ENCODE results near the gene KLF6.

KLF6 gene

DNA sequence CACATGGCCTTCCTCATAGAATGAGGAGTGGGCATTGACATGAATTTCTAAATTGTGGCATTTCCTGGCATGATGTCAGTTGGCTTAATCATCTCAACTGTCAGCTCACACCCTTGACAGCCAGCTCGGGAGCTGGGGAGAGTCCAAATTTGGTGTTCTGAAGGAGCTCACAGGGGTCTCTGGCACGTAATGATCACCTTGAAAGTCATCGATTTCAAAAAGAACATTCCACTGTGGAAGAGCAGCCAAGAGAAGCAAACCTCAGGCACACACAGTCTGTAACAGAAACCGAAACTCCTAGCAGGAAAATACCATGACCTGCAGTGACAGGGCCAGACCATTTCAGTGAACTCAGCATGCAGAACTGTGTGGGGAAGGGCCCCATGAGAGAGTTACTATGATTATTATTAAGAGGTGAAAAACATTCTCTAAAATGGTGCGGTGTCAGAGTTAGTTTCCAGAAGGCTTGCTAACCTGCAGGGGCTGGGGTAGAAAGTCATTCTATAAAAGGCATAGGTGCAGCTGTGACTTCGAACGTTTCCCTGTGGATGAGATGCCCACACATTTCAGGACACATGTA lies 26.4 kb upstream of the KLF6 start:
- DNase-seq (ENCODE audit: low read depth, low spot score), result no peak

DNA sequence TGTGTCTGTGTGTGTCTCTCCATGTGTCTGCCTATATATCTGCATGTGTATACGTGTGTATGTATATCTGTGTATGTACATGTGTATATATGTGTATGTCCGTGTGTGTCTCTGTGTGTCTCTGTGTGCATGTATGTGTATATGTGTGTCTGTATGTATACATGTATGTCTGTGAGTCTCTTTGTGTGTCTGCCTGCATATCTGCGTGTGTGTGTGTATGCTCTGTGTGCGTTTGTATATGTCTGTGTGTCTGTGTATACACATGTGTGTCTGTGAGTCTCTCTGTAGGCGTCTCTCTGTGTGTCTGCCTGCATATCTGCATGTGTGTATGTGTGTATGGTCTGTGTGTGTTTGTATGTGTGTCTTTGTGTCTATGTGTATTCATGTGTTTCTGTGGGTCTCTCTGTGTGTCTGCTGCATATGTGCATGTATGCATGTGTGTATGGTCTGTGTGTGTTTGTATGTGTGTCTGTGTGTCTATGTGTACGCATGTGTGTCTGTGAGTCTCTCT lies 23.7 kb upstream of the KLF6 start:
- DNase-seq (ENCODE audit: low read depth, low spot score), result no peak

DNA sequence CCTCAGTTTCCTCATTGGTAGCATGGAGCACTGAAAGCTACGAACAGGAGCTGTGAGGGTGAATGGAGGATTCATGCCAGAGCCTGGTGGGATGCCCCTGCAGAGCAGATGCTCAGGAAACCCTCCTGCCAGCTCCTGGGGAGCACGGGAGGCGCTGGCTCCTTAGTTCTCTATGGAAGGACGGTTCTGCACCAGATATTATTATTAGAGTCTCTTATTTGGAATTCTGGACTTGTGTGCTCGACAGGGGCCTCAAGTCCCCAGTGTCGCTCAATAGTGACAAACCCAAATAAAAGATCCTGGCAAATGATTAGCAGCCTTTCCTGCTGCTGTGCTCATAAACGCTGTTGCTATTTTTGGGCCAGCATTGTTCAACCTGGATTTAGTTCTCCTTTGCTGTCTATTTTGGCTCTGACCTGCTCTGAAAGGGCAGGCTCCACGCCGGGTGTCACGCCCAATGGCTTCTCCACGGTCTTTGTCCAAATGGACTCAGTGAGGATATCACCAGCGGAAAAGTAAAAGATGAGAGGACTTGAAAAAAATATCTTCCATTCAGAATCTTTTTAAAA lies 23.0 kb upstream of the KLF6 start:
- no peak for DNase-seq (ENCODE audit: low read depth, low spot score)

DNA sequence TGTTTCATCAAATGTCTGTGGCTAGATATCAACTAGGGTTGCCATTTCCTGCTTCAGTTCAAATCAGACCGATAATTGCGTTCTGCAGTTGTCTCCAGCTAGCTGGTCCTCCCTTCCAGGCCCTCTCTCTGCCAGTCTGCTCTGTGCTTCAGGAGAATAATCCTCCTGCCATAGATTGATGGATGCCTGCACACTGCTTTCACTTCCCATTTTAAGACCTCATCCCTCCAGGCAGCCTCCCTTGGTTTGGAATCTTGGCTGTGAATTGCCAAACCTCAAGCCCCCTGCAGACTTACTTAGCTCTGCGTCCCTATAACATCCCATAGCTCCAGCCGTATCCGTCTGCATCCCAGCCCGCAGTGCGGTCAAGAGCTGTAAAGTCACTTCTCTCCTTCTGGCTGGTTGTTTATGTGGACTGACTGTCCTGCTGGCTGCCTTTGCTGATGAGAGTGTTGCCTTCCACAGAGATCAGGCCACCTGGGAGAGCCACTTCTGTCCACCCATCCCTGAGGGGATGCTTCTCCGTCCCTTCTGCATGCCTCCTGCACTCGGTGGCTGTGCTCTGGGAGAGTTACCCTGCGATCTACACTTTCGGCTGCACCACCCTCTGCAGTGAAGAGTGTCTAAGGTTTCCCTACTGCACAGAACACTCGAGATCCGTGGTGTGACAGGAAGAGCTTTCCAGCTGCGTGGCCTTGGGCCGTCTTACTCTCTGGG lies 22.4 kb upstream of the KLF6 start:
- DNase-seq (ENCODE audit: low read depth, low spot score), result no peak

DNA sequence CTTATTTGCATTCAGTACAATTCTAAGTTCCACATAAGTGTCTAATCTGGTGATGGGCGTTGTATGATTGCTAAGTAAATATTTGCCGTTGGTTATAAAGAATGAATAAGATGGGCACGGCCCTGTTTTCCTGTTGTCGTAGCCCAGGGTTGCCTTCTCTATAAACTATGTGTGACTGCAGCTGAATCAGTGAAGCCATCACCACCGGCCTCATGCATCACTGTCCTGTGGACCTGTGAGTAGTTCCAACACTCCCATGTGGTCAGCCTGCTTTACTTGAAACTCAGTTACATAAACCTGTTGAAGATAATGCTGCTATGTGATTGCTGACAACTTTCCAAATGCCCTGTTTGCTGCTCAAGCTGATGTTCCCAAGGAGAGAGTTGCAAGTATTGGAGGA lies 21.6 kb upstream of the KLF6 start:
- no peak for DNase-seq (ENCODE audit: low read depth, low spot score)

DNA sequence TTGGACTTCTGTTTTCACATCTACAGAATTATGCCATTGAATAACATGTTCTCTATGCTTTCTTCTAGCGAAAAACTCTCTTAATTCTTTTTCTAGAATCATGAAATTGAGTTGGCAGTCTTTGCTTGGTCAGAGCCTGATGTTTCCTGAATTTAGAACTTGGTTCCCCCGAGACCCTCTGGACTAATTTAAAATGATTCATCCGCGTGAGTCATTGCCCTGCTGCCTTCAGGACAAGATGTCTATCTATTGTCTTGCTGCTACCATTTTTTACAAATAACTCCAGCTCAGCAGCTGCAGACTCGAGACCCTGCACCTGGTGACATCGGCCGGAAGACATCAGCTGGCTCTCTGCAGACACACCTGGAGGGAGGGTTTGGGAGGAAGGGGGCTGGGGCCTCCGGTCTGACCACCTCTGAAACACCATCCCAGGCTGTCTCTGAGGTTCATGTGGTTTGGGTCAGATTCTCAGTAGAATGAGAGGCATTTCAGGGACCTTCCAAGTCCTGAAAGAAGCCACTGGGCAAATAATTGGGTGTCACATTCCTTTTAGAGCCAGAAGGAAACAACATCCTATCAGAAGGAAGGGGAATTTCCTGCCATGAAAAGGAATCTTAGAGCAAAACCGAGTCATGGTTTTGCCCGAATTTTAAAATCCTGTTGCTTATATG lies 20.9 kb upstream of the KLF6 start:
- DNase-seq (ENCODE audit: low read depth, low spot score), result no peak

DNA sequence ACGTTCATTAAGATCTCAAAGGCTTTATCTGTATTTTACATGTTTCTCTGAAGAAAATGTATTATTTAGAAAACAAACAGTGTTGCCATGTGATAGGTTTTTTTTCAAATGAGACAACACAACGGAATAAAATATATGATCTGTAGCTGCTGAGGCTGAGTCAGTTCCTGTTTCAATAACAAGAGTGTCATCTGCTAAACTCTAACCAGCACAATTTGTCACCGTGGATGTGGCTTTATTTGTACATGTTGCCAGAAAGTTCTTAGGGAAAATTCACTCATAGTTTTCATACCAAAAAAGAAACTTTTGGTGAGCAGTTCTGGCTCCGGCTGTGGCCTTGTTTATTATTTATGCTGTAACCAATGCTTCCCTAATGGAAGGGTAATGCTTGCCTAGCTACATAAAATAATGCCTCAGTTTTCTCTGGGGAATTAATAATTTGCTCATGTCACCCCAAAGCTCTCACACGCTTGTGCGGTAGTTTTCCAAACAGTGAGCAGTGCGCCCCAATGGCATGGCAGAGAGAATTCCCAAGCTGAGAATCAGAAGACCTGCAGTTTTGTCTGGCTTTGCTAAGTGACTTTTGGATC lies 20.3 kb upstream of the KLF6 start:
- no peak for DNase-seq (ENCODE audit: low read depth, low spot score)

DNA sequence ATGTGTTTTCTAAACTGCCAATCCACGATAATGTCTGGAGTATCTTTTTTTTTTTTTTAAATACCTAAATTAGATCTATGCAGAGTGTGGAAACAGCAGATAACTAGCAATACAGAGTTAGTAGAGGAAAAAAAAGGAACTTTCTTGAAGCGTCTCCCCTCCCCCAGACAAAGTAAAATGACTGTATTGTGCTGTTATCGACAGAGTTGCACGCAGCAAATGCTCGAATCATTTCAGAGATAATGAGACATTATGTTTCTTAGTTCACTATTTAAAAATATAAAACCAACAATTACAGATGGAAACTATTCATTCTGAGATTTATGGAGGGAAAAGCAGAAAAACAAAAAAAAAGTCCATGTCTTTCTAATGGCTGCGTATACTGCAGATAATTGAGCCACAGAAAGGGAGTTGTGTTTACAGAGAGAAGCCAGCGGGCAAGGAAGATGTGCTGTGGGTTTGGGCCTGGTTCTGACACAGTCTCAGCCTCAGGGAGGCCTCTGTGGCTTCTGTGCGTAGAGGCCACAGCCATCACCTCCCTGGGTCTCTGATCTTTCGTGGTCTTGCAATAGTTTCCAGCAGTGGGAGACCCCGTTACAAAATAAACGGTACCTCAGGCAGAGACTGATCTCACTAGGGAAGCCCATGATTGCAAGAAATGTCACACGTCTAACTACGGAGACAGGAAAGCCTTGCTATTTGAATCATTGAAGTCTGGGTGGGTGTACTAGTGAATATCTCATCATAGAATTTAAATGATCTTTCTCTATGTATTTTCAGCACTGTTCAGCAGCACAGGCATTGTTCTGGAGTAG lies 19.1 kb upstream of the KLF6 start:
- no peak for DNase-seq (ENCODE audit: low read depth, low spot score)

DNA sequence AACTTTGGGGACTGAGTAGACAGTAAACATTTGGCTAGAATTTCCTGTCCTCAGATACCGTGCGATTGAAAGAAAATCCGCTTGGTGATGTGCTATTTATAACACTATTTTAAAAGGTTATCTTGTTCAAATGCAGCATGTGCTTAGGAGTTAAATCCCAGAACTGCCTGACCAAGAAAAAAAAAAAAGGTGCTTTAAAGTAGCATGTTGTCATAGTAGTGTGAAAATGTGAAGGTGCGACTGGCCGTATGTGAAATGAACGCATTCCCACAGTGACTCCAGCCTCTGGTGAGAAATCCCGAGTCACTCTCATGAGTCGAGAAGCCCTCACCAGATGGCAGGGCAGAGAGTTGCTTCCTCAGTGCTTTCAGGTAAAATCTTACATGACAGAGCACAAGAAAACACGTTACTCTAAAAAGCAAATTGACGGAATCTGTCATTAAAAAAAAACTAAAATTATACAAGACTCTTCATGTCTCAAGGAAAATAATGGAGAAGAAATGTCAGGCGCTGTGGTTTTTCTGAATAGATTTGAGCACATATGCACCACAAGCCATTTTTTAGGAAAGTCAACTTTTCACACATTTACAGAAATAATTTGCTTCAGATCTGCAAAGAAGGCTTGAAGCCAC lies 18.4 kb upstream of the KLF6 start:
- no peak for DNase-seq (ENCODE audit: low read depth, low spot score)

DNA sequence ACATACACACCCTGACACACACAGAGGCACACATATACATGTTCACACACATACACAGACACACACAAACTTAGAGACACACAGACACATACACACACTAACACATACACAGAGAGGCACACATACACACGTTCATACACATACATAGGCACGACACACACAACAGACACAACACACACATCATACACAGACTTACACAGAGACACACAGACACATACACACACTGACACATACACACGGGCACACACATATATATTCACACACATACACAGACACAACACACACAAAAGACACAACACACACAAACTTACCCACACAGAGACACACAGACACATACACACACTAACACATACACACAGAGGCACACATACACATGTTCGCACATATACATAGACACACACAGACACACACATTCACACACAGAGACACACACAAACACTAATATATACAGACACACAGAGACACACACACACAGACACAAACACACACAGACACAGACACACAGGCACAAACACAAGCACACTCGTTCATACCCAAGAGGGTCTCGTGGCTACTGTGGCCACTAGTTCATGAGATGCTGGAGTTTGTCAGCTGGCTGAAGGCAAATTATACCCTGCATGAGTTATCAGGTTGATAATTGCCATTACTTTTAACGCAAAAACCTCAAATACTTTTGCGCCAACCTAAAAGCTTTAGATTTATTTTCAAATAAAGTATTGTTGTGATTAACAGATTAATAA lies 17.7 kb upstream of the KLF6 start:
- DNase-seq (ENCODE audit: low read depth, low spot score), result no peak

DNA sequence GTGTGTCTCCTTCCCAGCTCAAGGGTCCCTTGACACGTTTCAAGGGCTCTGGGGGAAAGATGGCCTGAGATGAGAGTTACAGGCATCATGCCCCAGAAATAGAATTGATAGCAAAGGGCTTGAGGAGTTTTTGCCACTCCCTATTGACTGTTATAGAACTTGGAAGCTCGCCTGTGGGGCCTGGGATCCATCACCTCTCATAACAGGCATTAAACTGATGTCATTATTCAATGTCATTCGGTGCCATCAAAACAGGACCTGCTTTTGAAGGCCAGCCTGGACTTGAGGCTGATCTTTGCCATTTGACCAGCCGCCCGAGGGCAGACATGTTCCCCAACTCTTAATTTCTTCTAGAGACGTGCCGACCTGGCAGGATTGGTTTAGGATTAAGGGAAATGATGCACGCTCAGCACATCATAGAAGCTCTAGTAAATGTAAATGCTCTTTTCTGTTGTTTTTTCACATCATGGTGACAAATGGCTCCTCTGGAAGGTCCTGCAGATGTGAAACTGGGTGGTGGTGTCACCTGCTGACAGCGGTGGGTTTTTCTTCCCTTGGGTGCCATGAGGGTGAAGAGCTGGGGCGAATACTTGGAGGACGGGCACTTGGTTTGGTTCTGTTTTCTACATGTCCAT lies 16.7 kb upstream of the KLF6 start:
- no peak for DNase-seq (ENCODE audit: low read depth, low spot score)

DNA sequence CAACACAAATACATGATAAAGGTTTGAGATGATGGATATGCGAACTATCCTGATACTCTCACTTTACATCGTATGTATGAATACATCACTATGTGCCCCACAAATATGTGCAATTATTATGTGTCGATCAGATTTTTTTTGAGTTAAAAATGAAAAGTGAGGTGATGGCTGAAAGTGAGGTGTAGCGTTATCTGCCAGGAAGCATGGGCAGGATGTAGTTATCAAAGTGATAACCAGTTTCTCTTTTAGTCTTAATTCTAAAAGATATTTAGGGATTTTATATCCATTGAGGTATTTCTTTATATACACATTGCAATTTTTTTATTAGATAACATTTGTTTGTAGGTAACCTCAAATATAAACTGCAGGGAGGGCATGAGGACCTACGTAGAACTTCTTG lies 15.6 kb upstream of the KLF6 start:
- DNase-seq (ENCODE audit: low read depth, low spot score), result no peak

DNA sequence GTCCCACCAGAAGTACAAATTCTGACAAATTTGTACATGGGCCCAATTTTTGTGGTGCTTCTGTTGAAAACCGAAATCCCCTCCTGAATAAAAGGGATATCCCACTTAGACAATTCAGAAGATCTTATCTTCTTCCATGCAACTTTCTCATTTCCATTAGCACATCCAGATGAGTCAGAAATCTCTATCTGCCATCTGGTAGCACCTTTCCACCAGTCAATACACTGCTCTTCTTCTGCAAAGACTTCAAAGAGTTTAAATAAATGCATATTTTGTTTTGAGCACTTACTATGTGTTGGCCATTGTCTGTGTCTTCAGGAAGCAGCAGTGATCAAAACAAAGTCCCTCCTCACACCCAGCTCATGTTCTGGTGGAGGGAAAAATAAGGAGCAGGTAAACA lies 12.7 kb upstream of the KLF6 start:
- DNase-seq (ENCODE audit: low read depth, low spot score), result no peak

DNA sequence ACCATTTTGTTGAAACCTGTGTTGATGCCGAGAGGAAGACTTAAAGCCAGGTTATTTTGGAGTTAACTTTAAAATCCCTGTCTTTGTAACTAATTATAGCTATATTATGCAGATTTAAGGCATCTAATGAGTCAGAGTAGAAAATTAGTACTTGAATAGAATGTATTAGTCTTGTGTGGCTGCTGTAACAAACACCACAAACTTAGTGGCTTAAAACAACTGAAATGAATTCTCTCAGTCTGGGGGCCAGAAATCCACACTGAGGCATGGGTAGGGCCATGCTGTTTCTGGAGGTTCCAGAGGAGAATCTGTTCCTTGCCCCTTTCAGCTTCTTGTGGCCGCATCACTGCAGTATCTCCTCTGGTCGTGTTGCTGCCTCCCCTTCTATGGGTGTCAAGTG lies 8.5 kb upstream of the KLF6 start:
- DNase-seq (ENCODE audit: low read depth, low spot score), result no peak

DNA sequence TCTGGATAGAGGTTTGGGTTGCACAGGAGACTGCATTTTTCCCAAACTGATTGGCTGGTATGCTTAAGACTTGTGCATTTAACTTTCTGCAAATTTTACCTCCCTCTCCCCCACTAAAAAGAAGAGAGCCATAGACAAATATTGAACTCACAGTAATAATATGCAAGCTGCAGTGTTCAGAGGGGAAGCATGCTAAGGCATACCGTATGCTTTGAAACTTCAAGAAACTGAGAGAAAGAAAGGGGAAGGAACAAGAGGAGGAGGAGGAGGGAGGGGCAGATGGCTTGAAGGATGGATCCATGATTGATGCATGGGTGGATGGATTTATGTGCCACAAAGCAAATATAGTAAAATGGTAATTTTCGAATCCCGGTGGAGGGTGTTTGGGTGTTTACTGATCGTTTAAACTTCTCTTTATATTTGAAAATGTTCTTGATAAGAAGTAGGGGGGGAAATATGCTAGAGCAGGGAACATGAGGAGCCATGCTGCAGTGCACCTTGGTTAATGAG lies 7.8 kb upstream of the KLF6 start:
- DNase-seq (ENCODE audit: low read depth, low spot score), result no peak

DNA sequence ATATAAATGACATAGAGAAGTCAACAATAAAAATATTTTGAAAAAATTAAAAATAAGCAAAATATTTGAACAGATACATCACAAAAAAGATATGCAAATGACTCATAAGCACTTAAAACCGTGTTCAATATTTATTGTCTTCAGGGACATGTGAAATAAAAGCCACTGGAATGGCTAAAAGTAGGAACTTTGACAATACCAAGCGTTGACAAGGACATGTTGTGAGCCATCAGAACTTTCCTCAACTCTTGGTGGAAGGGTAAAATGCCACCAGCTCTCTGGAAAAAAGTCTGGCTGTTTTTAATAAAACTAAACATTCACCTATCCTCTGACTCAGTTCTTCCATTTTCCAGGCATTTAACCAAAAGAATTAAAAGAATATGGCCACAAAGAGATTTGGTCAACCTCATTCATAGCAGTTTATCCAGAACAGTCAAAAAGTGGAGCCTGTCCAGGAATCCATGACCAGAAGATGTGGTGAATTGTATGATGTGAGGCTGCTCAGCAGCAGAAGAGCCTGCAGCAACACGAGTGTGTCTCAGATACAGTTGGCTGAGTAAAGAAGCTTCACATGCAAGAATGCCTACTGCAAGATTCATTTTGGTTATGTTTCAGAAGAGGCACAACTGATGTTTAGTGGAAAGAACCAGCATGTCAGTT lies 7.1 kb upstream of the KLF6 start:
- DNase-seq (ENCODE audit: low read depth, low spot score), result no peak

DNA sequence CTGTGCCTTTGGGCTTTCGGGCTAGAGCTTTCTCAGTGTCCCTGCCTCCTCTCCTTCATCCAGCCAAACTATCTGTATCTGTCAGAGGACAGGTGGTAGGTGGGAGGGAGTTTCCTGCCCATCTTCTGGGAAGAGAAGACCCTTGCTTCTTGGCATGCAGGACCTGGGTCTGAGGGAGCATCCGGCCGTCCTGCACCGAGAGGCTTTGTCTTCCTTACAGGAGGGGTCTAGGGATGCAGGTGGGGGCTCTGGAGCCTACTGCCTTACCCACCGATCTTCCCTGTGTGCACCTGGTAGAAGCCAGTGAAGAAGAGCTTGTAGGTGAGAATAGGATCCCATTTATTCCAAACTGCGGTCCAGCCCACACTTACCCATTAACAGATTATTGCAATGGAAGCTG lies 5.8 kb upstream of the KLF6 start:
- DNase-seq (ENCODE audit: low read depth, low spot score), result no peak

DNA sequence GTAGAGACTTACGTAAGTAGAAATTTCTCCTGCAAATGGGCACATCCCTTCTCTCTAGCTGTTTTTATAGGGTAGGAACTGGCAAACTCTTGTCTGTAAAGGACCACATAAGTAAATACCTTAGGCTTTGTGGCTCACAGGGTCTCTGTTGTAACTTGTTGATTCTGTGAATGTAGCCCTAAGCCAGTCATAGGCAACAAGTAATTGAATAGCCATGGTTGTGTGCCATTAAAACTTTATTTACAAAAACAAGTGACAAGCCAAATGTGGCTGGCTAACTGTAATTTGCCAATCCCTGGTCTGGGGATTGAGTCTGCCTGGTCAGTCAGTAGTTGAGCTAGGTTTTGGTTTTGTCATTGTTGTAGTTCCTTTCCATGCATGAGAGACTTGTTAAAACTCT lies 5.3 kb upstream of the KLF6 start:
- no peak for DNase-seq (ENCODE audit: low read depth, low spot score)

DNA sequence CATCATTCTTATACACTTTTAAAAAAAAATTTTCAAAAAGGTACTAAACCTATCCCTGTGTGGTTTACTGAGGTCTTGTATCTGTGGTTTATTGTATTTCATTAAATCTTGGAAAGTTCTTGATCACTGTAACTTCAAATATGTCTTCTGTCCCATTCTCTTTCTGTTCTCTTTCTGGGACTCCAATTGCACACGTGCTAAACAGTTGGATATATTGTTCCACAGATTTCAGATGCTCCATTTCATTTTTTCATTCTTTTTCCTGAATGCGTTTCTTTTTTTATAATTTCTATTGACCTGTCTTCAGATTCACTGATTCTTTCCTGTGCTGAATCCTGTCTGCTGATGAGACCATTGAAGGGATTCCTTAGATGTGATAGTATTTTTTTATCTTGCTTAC lies 4.6 kb upstream of the KLF6 start:
- no peak for DNase-seq (ENCODE audit: low read depth, low spot score)
